K562 (cell line): Measurements from ENCODE around the gene RBM20. TPM values are rescaled to one million over a fixed set of nuclear protein-coding genes. Genes with fewer than 3 reads are reported as not detected.

ENCODE experiments used
- ATF7 ChIP-seq: fragments of 450-650 bp; IDR thresholded peaks from 2 replicates; pipeline ENCODE4 v1.7.1; 2014; ENCODE audit warnings: mild to moderate bottlenecking, moderate library complexity
- BCOR ChIP-seq: fragments of 450-650 bp; IDR thresholded peaks from 2 replicates; pipeline ENCODE4 v1.6.1; 2016
- DNMT1 ChIP-seq: fragments of 450-650 bp; IDR thresholded peaks from 2 replicates; pipeline ENCODE4 v1.6.1; 2016; ENCODE audit warnings: antibody characterized with exemption, mild to moderate bottlenecking
- HMGN3 ChIP-seq: IDR thresholded peaks from 2 replicates; pipeline ENCODE4 v1.6.1; 2011; ENCODE audit warnings: borderline replicate concordance, low read depth, mild to moderate bottlenecking, mixed read lengths, low read length; ENCODE audit not compliant: insufficient read length; ENCODE audit errors: extremely low read depth
- IRF1 ChIP-seq: sonication (generic); formaldehyde crosslinking; IDR thresholded peaks from 2 replicates; pipeline ENCODE4 v1.8.0; 2022; ENCODE audit warnings: missing genetic modification reagents, mild to moderate bottlenecking, borderline replicate concordance
- MXD1 ChIP-seq: fragments of 250-450 bp; sonication (Bioruptor Pico); IDR thresholded peaks from 2 replicates; pipeline ENCODE4 v1.8.0; 2021; ENCODE audit warnings: borderline replicate concordance, mild to moderate bottlenecking, moderate library complexity; ENCODE audit not compliant: poor library complexity, severe bottlenecking
- PHF20 ChIP-seq: fragments of 450-650 bp; IDR thresholded peaks from 2 replicates; pipeline ENCODE4 v1.6.1; 2018; ENCODE audit not compliant: partially characterized antibody
- RUNX1 ChIP-seq: sonication (generic); IDR thresholded peaks from 2 replicates; pipeline ENCODE4 v1.6.1; 2016; ENCODE audit warnings: antibody characterized with exemption, low read depth
- TRIM28 ChIP-seq: fragments of 450-650 bp; IDR thresholded peaks from 2 replicates; pipeline ENCODE4 v1.6.1; 2017
- TSHZ1 ChIP-seq: fragments of 250-450 bp; sonication (Bioruptor Pico); IDR thresholded peaks from 2 replicates; pipeline ENCODE4 v1.4.0; 2020; ENCODE audit warnings: mild to moderate bottlenecking, moderate library complexity
- ZBTB1 ChIP-seq: sonication (generic); formaldehyde crosslinking; IDR thresholded peaks from 2 replicates; pipeline ENCODE4 v1.8.1; 2023; ENCODE audit warnings: missing genetic modification reagents, low read depth, mild to moderate bottlenecking, borderline replicate concordance
- ZNF407 ChIP-seq: fragments of 450-650 bp; IDR thresholded peaks from 2 replicates; pipeline ENCODE4 v1.6.1; 2016; ENCODE audit warnings: low read depth
- polyA plus RNA-seq, 8 experiments: library from polyadenylated mRNA; depleted of rRNA in 4 of 8; stranded (reverse) in 5 of 8; unstranded in 3 of 8; fragments of >200 nt; fragmentation: Nextera tagmentation in 2 of 8; fragmentation: Illumina TruSeq in 1 of 8; extraction: Ambion mirVana in 2 of 8; extraction: Trizol in 1 of 8; gene quantifications; 2 replicates each; pipeline versions ENCODE4 v1.2.1 to v1.2.3, GENCODE V29; 2011 to 2014; ENCODE audit warnings: inconsistent platforms in 1 of 8, missing spikeins in 1 of 8
- total RNA-seq, 7 experiments: library from RNA; depleted of rRNA in 6 of 7; stranded (reverse); fragments of >200 nt in 6 of 7; fragmentation: Illumina TruSeq in 2 of 7; extraction: Trizol in 2 of 7; gene quantifications; 2 replicates each; pipeline versions ENCODE4 v1.2.1 to v1.2.3, GENCODE V29; 2011 to 2021; ENCODE audit warnings: low replicate concordance in 1 of 7

The RBM20 gene
- total and polyA plus RNA-seq, 9 of the 15 experiments (the other 6 are each of a cell fraction or from before 2014, with no cell fraction given): 0.63 to 5.7 (median 3.2) TPM

- TF ChIP-seq IRF1 (CRISPR knock-in tag) (no peak), ZNF407 (no peak), MXD1 (CRISPR knock-in tag) (no peak), ATF7 (no peak), PHF20 (no peak), HMGN3 (peak; percentile 48), ZBTB1 (no peak), DNMT1 (no peak), TSHZ1 (CRISPR knock-in tag) (no peak), RUNX1 (no peak), TRIM28 (no peak), BCOR (peak; percentile 60; the same call in 1 of the 2 replicates)
These were observed 214.3 kb downstream of the RBM20 start (continued) for GRCh38 chr10:110858297-110858934.
